Stomach (tissue), 9 donors: ENCODE results near the gene MBD6. TPM values are rescaled to one million over a fixed set of nuclear protein-coding genes. Genes with fewer than 3 reads are reported as not detected.
"Not testable (repeated sequence)": the region's sequence is repeated elsewhere in the genome, so short reads cannot be mapped to it uniquely, and the experiment has no call there.

ENCODE experiments used
- DNase-seq, 2 donors: peaks; one replicate each; pipeline versions ENCODE4 v3.0.0 to v3.0.0-alpha.2; 2013 to 2019
- H3K27ac ChIP-seq, 5 donors: fragments of 200-600 bp in 4 of 5; sonication (generic) in 4 of 5; one replicate each; pipeline ENCODE4 v1.5.1; 2013 to 2019; ENCODE audit warnings: mild to moderate bottlenecking in 1 of 5, moderate library complexity in 1 of 5
- H3K27me3 ChIP-seq, 3 donors: fragments of 200-600 bp; sonication (generic); one replicate each; pipeline ENCODE4 v1.5.1; 2017 to 2019; ENCODE audit warnings: mixed run types in 1 of 3
- H3K36me3 ChIP-seq, 4 donors: fragments of 200-600 bp; sonication (generic); 1 replicate in 3 of 4; 2 replicates in 1 of 4; pipeline ENCODE4 v1.5.1; 2016 to 2019
- H3K4me1 ChIP-seq, 4 donors: fragments of 200-600 bp; sonication (generic); one replicate each; pipeline ENCODE4 v1.5.1; 2016 to 2019
- H3K4me3 ChIP-seq, 4 donors: fragments of 200-600 bp; sonication (generic) in 3 of 4; one replicate each; pipeline ENCODE4 v1.5.1; 2016 to 2019; ENCODE audit warnings: mild to moderate bottlenecking in 1 of 4
- H3K9me3 ChIP-seq, 4 donors: fragments of 200-600 bp; sonication (generic); one replicate each; pipeline ENCODE4 v1.5.1; 2016 to 2019
- CTCF ChIP-seq, 7 experiments: fragments of 450-650 bp in 4 of 7; fragments of 200-600 bp in 3 of 7; sonication (generic) in 3 of 7; IDR thresholded peaks; one replicate each; pipeline ENCODE4 v1.5.1; 2016 to 2019; ENCODE audit warnings: antibody characterized with exemption in 7 of 7, control low read depth in 2 of 7, mild to moderate bottlenecking in 1 of 7
- EP300 ChIP-seq: sonication (generic); formaldehyde crosslinking; IDR thresholded peaks from one replicate; pipeline ENCODE4 v1.6.1; 2017; ENCODE audit warnings: antibody characterized with exemption
- POLR2A ChIP-seq, 4 donors: fragments of 450-650 bp; IDR thresholded peaks; one replicate each; pipeline ENCODE4 v1.6.1; 2016; ENCODE audit warnings: antibody characterized with exemption in 4 of 4, control low read depth in 2 of 4, mild to moderate bottlenecking in 1 of 4, moderate library complexity in 1 of 4
- POLR2AphosphoS5 ChIP-seq, 3 donors: sonication (generic); formaldehyde crosslinking; IDR thresholded peaks; one replicate each; pipeline ENCODE4 v1.6.1; 2016; ENCODE audit warnings: antibody characterized with exemption in 3 of 3
- WGBS, 5 donors: extraction: QIAGEN DNeasy Blood & Tissue Kit in 3 of 5; methylation state at CpG; one replicate each; pipeline versions ENCODE4 v1.1.5 to v1.1.7; 2013 to 2018; 5-methylcytosine and 5-hydroxymethylcytosine counted together
- intact Hi-C: fragments of 100-400 bp; cut with DNase I; formaldehyde crosslinking; loops from one replicate; pipeline ENCODE4 v1.15.1; 2023; ENCODE audit warnings: low total_unique reads
- polyA plus RNA-seq, 3 donors: library from polyadenylated mRNA; stranded (reverse); fragments of 200-250 nt; gene quantifications; one replicate each; pipeline ENCODE4 v1.2.3, GENCODE V29; 2013
- total RNA-seq, 5 donors: library from RNA; depleted of rRNA; stranded (reverse); fragments of >200 nt; gene quantifications; one replicate each; pipeline versions ENCODE4 v1.1.0 to v1.2.3, GENCODE V29; 2014 to 2016
- donor health status: healthy with polysubstance abuse.
- donor health status: Bipolar disorder and iron deficiency.
- donor health status: healthy.

The MBD6 gene
- total and polyA plus RNA-seq, 8 donors = 4.8 to 129 (median 29.8) TPM

GRCh38 chr12:57563358-57563757 lies 40.7 kb downstream of the MBD6 start:
- no peaks in the 10 kb centered on the region for H3K36me3 ChIP-seq
- DNase-seq = no peak
- WGBS, 5 donors = 52 to 65% (median 54%) methylated on average over 4 of the region's 4 CpGs
- H3K4me3 ChIP-seq = no peak overlapping the region
- intact Hi-C loops = no loop called here
- no peaks in the 10 kb centered on the region for H3K4me1 ChIP-seq
- no peak overlapping the region for H3K27ac ChIP-seq
- no peaks in the 10 kb centered on the region for H3K9me3 ChIP-seq
- H3K27me3 ChIP-seq = peaks cover 0 to 30% (median 0%) of the 10 kb centered on the region in 3 donors
- TF ChIP-seq POLR2A (IDR thresholded peaks at IDR 0.05) (no peak), POLR2AphosphoS5 (IDR thresholded peaks at IDR 0.05) (no peak), EP300 (no peak), CTCF (IDR thresholded peaks at IDR 0.05) (no peak)

GRCh38 chr12:57564178-57564740 lies 41.6 kb downstream of the MBD6 start:
- no peaks in the 10 kb centered on the region for H3K4me1 ChIP-seq
- 74 to 85% (median 82%) methylated on average over 7 of the region's 7 CpGs for WGBS, 5 donors
- no peak for DNase-seq
- no peaks in the 10 kb centered on the region for H3K9me3 ChIP-seq
- intact Hi-C loops = no loop called here
- H3K36me3 ChIP-seq = no peaks in the 10 kb centered on the region
- TF ChIP-seq POLR2A (IDR thresholded peaks at IDR 0.05) (no peak), CTCF (IDR thresholded peaks at IDR 0.05) (no peak), EP300 (no peak), POLR2AphosphoS5 (IDR thresholded peaks at IDR 0.05) (no peak)
- H3K27me3 ChIP-seq = peaks cover 0 to 30% (median 0%) of the 10 kb centered on the region in 3 donors
- no peak overlapping the region for H3K4me3 ChIP-seq
- H3K27ac ChIP-seq = no peak overlapping the region

GRCh38 chr12:57568838-57569237 lies 46.2 kb downstream of the MBD6 start:
- peaks cover 0 to 12% (median 9%) of the 10 kb centered on the region in 4 donors for H3K36me3 ChIP-seq
- H3K4me1 ChIP-seq = no peaks in the 10 kb centered on the region
- H3K27ac ChIP-seq = no peak overlapping the region
- DNase-seq = no peak
- H3K27me3 ChIP-seq = peaks cover 0 to 12% (median 0%) of the 10 kb centered on the region in 3 donors
- intact Hi-C loops = no loop called here
- 77 to 85% (median 80%) methylated on average over 6 of the region's 6 CpGs for whole genome bisulfite sequencing, 5 donors
- no peaks in the 10 kb centered on the region for H3K9me3 ChIP-seq
- TF ChIP-seq CTCF (IDR thresholded peaks at IDR 0.05) (no peak), POLR2A (IDR thresholded peaks at IDR 0.05) (no peak), EP300 (no peak), POLR2AphosphoS5 (IDR thresholded peaks at IDR 0.05) (no peak)
- no peak overlapping the region for H3K4me3 ChIP-seq

- Histone ChIP-seq H3K27me3 (peaks cover 0 to 10% (median 0%) of the 10 kb centered on the region in 3 donors), H3K27ac (no peak overlapping the region), H3K9me3 (no peaks in the 10 kb centered on the region), H3K36me3 (peaks cover 0 to 12% (median 9%) of the 10 kb centered on the region in 4 donors), H3K4me1 (no peaks in the 10 kb centered on the region), H3K4me3 (no peak overlapping the region)
- no peak for DNase-seq
- 85 to 88% (median 88%) methylated on average over 18 of the region's 18 CpGs for WGBS, 5 donors
- TF ChIP-seq POLR2AphosphoS5 (IDR thresholded peaks at IDR 0.05) (no peak), CTCF (IDR thresholded peaks at IDR 0.05) (no peak), POLR2A (IDR thresholded peaks at IDR 0.05) (no peak), EP300 (no peak)
- intact Hi-C loops = no loop called here
Observed at GRCh38 chr12:57569858-57570257, 47.2 kb downstream of the MBD6 start.

- DNase-seq, H3K9me3 ChIP-seq, H3K27ac ChIP-seq, H3K4me1 ChIP-seq, H3K27me3 ChIP-seq, intact Hi-C loops, H3K4me3 ChIP-seq: not testable (repeated sequence)
- H3K36me3 ChIP-seq = peaks cover 0 to 12% (median 11%) of the 10 kb centered on the region in 4 donors
- WGBS, 5 donors = 82 to 91% (median 87%) methylated on average over 13 of the region's 13 CpGs
Observed at GRCh38 chr12:57570438-57570837, 47.8 kb downstream of the MBD6 start.
